ENCODE measurements around the gene TOX2.

Gene TOX2

DNA sequence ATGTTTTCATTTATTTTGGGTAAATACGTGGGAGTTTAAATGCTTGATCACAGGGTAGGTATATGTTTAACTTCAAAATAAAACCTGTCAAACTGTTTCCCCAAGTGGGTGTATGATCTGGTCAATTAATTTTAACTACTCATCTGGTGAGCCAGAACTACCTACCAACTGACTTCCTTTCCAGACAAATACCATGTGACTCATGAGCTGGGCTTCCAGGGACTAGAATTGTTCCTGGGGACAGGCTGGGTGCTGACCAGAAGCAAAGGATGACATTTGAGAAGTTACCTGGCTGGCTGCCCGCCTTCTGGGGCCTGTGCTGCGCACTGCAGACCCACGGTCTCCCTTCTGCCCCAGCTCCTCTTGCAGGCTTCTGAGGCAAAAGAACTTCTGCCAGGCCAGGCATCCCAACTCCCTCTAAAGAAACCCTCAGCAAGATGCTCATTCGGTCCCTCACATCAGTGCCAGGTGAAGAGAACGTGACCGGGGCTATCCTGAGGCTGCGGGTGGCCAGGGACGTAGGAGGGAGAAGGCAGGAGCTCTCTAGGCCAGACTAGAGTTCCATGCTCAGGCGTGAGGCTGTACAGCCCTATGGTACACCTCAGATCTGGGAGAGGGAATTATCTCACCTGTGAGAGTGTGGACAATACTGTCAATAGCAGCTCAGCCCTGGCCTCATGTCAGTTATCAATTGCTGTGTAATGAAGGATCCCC lies 168.7 kb downstream of the TOX2 start:
- Histone ChIP-seq H3K27me3 (ENCODE audit: low read depth, low read length) (no peaks in the 10 kb centered on the region), H3K36me3 (ENCODE audit: control insufficient read depth in 1 of 2, insufficient read depth in 2 of 2, low read length in 2 of 2) (no peaks in the 10 kb centered on the region), H3K4me1 (ENCODE audit: control insufficient read depth in 1 of 2, insufficient read depth in 2 of 2, low read length in 2 of 2) (peaks cover 0 to 7% of the 10 kb centered on the region in 2 donors), H3K4me3 (ENCODE audit: low read depth in 1 of 2, low read length in 2 of 2) (no peak overlapping the region), H3K27ac (ENCODE audit: low read length) (no peak overlapping the region), H3K9me3 (ENCODE audit: control insufficient read depth in 1 of 2, low read length in 2 of 2) (no peaks in the 10 kb centered on the region)

- Histone ChIP-seq H3K4me3 (ENCODE audit: low read depth in 1 of 2, low read length in 2 of 2) (no peak overlapping the region), H3K4me1 (ENCODE audit: control insufficient read depth in 1 of 2, insufficient read depth in 2 of 2, low read length in 2 of 2) (peaks cover 0 to 7% of the 10 kb centered on the region in 2 donors), H3K36me3 (ENCODE audit: control insufficient read depth in 1 of 2, insufficient read depth in 2 of 2, low read length in 2 of 2) (no peaks in the 10 kb centered on the region), H3K27ac (ENCODE audit: low read length) (no peak overlapping the region), H3K9me3 (ENCODE audit: control insufficient read depth in 1 of 2, low read length in 2 of 2) (no peaks in the 10 kb centered on the region), H3K27me3 (ENCODE audit: low read depth, low read length) (no peaks in the 10 kb centered on the region)
These were observed 169.8 kb downstream of the TOX2 start for GRCh38 chr20:44084439-44084838.

GRCh38 chr20:44084891-44085290 lies 170.2 kb downstream of the TOX2 start:
- H3K36me3 ChIP-seq (ENCODE audit: control insufficient read depth in 1 of 2, insufficient read depth in 2 of 2, low read length in 2 of 2), result no peaks in the 10 kb centered on the region
- H3K27ac ChIP-seq (ENCODE audit: low read length), result no peak overlapping the region
- peaks cover 0 to 7% of the 10 kb centered on the region in 2 donors for H3K4me1 ChIP-seq (ENCODE audit: control insufficient read depth in 1 of 2, insufficient read depth in 2 of 2, low read length in 2 of 2)
- no peaks in the 10 kb centered on the region for H3K9me3 ChIP-seq (ENCODE audit: control insufficient read depth in 1 of 2, low read length in 2 of 2)
- no peaks in the 10 kb centered on the region for H3K27me3 ChIP-seq (ENCODE audit: low read depth, low read length)
- no peak overlapping the region for H3K4me3 ChIP-seq (ENCODE audit: low read depth in 1 of 2, low read length in 2 of 2)

DNA sequence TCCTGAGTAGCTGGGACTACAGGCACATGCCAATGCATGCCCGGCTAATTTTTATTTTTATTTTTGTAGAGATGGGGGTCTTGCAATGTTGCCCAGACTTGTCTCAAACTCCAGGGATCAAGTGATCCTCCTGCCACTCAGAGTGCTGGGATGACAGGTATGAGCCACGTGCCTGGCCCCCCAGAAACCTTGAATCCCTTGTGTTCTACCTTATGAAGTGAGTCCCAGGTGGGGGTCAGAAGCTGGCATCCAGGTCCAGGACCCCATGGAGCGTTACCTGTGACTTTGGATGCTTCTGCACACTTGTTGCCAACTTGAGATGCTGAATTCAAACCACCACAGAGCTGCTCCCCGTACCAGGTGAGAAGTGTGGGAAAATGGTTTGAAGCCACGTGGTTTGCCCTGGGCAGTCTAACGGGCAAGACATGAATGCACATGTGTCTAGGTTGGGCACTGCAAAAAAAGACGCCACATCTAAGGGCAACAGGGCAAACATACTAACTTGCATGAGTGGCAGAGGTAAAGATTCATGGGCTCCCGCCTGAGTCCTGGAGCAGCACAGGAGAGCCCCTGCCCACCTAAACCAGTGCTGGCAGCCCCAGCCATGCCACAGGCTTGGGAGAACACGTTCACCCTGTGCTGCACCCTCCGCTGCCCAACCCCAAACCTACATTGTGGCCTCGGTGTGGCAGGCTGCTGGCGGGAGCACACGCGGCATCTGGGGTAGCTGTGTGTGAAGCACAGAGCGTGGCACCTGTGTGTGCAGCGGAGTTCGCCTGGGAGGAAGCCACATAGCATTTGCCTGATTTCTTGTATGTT lies 171.2 kb downstream of the TOX2 start:
- Histone ChIP-seq H3K36me3 (ENCODE audit: control insufficient read depth in 1 of 2, insufficient read depth in 2 of 2, low read length in 2 of 2) (no peaks in the 10 kb centered on the region), H3K27ac (ENCODE audit: low read length) (no peak overlapping the region), H3K4me1 (ENCODE audit: control insufficient read depth in 1 of 2, insufficient read depth in 2 of 2, low read length in 2 of 2) (no peaks in the 10 kb centered on the region), H3K27me3 (ENCODE audit: low read depth, low read length) (no peaks in the 10 kb centered on the region), H3K4me3 (ENCODE audit: low read depth in 1 of 2, low read length in 2 of 2) (no peak overlapping the region), H3K9me3 (ENCODE audit: control insufficient read depth in 1 of 2, low read length in 2 of 2) (no peaks in the 10 kb centered on the region)

GRCh38 chr20:44087051-44087856 lies 172.6 kb downstream of the TOX2 start:
- no peak overlapping the region for H3K27ac ChIP-seq (ENCODE audit: low read length)
- H3K36me3 ChIP-seq (ENCODE audit: control insufficient read depth in 1 of 2, insufficient read depth in 2 of 2, low read length in 2 of 2), result no peaks in the 10 kb centered on the region

DNA sequence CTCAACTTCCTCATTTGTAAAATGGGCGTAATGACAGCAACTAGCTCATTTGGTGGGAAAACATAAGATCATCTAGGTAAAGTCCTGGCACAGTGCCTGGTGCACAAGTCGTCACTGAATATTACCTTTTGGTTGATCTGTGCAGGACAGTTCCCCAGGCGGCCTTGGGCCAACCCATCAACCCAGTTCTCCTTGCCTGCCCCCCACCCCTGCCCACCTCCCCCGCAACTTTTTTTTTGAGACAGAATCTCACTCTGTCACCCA lies 173.1 kb downstream of the TOX2 start:
- H3K27me3 ChIP-seq (ENCODE audit: low read depth, low read length), result no peaks in the 10 kb centered on the region
- H3K4me1 ChIP-seq (ENCODE audit: control insufficient read depth in 1 of 2, insufficient read depth in 2 of 2, low read length in 2 of 2), result no peaks in the 10 kb centered on the region
- H3K27ac ChIP-seq (ENCODE audit: low read length), result no peak overlapping the region

More at GRCh38 chr20:44087051-44087856, 172.6 kb downstream of the TOX2 start:
- Histone ChIP-seq H3K4me1 (ENCODE audit: control insufficient read depth in 1 of 2, insufficient read depth in 2 of 2, low read length in 2 of 2) (no peaks in the 10 kb centered on the region), H3K4me3 (ENCODE audit: low read depth in 1 of 2, low read length in 2 of 2) (no peak overlapping the region), H3K9me3 (ENCODE audit: control insufficient read depth in 1 of 2, low read length in 2 of 2) (no peaks in the 10 kb centered on the region), H3K27me3 (ENCODE audit: low read depth, low read length) (no peaks in the 10 kb centered on the region)

DNA sequence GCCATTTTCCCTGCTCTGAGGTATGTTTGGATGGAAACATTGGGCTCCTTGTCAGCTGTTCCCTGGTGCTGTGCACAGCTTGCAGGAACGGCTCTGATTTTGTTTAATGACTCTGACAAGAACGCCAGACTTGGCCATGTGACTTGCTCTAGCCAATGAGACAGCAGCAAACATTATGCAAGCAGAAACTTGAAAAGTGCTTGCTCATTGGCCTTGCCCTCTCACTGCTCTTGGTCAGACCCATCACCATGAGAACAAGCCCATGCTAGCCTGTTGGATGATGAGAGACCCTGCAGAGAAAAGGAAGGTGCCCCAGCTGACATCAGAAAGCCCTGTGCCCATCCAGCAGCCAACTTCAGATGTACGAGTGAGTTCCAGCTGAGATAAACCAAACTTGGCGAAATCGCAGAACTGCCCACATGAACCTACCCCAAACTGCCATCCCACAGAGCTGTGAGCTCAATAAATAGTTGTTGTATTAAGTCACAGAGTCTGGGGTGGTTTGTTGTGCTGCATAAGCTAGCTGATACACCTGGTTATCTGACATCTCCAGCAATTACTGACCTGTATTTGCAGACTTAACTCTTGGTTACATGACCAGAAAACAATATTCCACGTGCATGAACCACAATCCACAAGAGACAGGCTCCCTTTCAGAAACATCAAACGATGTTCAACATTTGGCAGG lies 175.5 kb downstream of the TOX2 start:
- no peaks in the 10 kb centered on the region for H3K9me3 ChIP-seq (ENCODE audit: control insufficient read depth in 1 of 2, low read length in 2 of 2)
- no peaks in the 10 kb centered on the region for H3K36me3 ChIP-seq (ENCODE audit: control insufficient read depth in 1 of 2, insufficient read depth in 2 of 2, low read length in 2 of 2)
- H3K4me1 ChIP-seq (ENCODE audit: control insufficient read depth in 1 of 2, insufficient read depth in 2 of 2, low read length in 2 of 2), result no peaks in the 10 kb centered on the region
- H3K4me3 ChIP-seq (ENCODE audit: low read depth in 1 of 2, low read length in 2 of 2), result no peak overlapping the region
- no peaks in the 10 kb centered on the region for H3K27me3 ChIP-seq (ENCODE audit: low read depth, low read length)
- H3K27ac ChIP-seq (ENCODE audit: low read length), result no peak overlapping the region

More for the DNA sequence above, 173.1 kb downstream of the TOX2 start:
- Histone ChIP-seq H3K9me3 (ENCODE audit: control insufficient read depth in 1 of 2, low read length in 2 of 2) (no peaks in the 10 kb centered on the region), H3K36me3 (ENCODE audit: control insufficient read depth in 1 of 2, insufficient read depth in 2 of 2, low read length in 2 of 2) (no peaks in the 10 kb centered on the region), H3K4me3 (ENCODE audit: low read depth in 1 of 2, low read length in 2 of 2) (no peak overlapping the region)

DNA sequence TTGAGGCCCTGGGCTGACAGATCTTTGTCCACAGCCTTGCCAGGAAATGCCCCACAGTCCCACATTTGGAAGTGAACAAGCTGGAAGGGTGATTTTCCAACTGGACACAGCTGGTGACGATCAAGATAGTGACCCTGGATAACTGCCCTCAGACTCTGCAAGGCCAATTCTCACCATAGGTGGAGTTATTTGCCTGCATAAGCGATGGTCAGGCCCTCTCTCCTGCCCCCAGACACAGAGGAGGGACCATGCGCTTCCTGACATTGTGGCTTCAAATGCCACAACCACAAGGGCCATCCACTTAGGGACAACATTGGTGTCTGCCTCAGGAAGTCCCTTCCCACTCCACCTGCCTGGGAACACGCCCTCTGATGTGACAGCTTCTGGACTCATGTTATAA lies 176.4 kb downstream of the TOX2 start:
- Histone ChIP-seq H3K36me3 (ENCODE audit: control insufficient read depth in 1 of 2, insufficient read depth in 2 of 2, low read length in 2 of 2) (no peaks in the 10 kb centered on the region), H3K27me3 (ENCODE audit: low read depth, low read length) (no peaks in the 10 kb centered on the region), H3K9me3 (ENCODE audit: control insufficient read depth in 1 of 2, low read length in 2 of 2) (no peaks in the 10 kb centered on the region), H3K4me1 (ENCODE audit: control insufficient read depth in 1 of 2, insufficient read depth in 2 of 2, low read length in 2 of 2) (no peaks in the 10 kb centered on the region), H3K27ac (ENCODE audit: low read length) (no peak overlapping the region), H3K4me3 (ENCODE audit: low read depth in 1 of 2, low read length in 2 of 2) (no peak overlapping the region)

GRCh38 chr20:44092551-44093248 lies 178.0 kb downstream of the TOX2 start:
- H3K4me1 ChIP-seq (ENCODE audit: control insufficient read depth in 1 of 2, insufficient read depth in 2 of 2, low read length in 2 of 2), result no peaks in the 10 kb centered on the region

GRCh38 chr20:44093249-44093582 lies 178.6 kb downstream of the TOX2 start:
- H3K36me3 ChIP-seq (ENCODE audit: control insufficient read depth in 1 of 2, insufficient read depth in 2 of 2, low read length in 2 of 2), result no peaks in the 10 kb centered on the region
- no peaks in the 10 kb centered on the region for H3K27me3 ChIP-seq (ENCODE audit: low read depth, low read length)
- no peaks in the 10 kb centered on the region for H3K4me1 ChIP-seq (ENCODE audit: control insufficient read depth in 1 of 2, insufficient read depth in 2 of 2, low read length in 2 of 2)
- no peaks in the 10 kb centered on the region for H3K9me3 ChIP-seq (ENCODE audit: control insufficient read depth in 1 of 2, low read length in 2 of 2)
- H3K27ac ChIP-seq (ENCODE audit: low read length), result no peak overlapping the region
- no peak overlapping the region for H3K4me3 ChIP-seq (ENCODE audit: low read depth in 1 of 2, low read length in 2 of 2)

More at GRCh38 chr20:44092551-44093248, 178.0 kb downstream of the TOX2 start:
- H3K27me3 ChIP-seq (ENCODE audit: low read depth, low read length), result no peaks in the 10 kb centered on the region
- H3K9me3 ChIP-seq (ENCODE audit: control insufficient read depth in 1 of 2, low read length in 2 of 2), result no peaks in the 10 kb centered on the region
- H3K4me3 ChIP-seq (ENCODE audit: low read depth in 1 of 2, low read length in 2 of 2), result no peak overlapping the region
- H3K27ac ChIP-seq (ENCODE audit: low read length), result no peak overlapping the region
- H3K36me3 ChIP-seq (ENCODE audit: control insufficient read depth in 1 of 2, insufficient read depth in 2 of 2, low read length in 2 of 2), result no peaks in the 10 kb centered on the region
